GM12892 (cell line): ENCODE results near the gene ITIH5.
"Not testable (repeated sequence)": the region's sequence is repeated elsewhere in the genome, so short reads cannot be mapped to it uniquely, and the experiment has no call there.

Experiments used
- POLR2A ChIP-seq: IDR thresholded peaks from 2 replicates; pipeline ENCODE4 v1.6.1; 2011; ENCODE audit warnings: low read depth, low read length, control low read depth
- POLR2AphosphoS5 ChIP-seq: IDR thresholded peaks from 2 replicates; pipeline ENCODE4 v1.6.1; 2011; ENCODE audit warnings: low read depth, low read length, control low read depth

DNA sequence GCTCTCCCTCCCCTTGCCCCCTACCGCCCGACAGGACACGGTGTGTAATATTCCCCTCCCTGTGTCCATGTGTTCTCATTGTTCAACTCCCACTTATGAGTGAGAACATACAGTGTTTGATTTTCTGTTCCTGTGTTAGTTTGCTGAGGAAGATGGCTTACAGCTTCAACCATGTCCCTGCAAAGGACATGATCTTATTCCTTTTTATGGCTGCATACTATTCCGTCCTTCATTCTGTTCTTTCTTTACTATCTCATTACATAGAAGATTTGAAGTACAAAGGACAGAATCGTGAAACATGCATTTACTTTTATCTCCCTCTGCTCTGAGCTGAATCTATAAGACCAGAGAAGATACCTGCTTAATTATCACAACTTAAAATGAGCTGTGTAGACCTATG lies 44.3 kb upstream of the ITIH5 start:
- not testable (repeated sequence) for TF ChIP-seq POLR2A, POLR2AphosphoS5
